H1 (cell line): ENCODE data around the gene MIER2.

Experiments used
- ATF2 ChIP-seq: IDR thresholded peaks from 2 replicates; pipeline ENCODE4 v1.6.1; 2012; ENCODE audit warnings: low read length, inconsistent platforms
- CBX5 ChIP-seq: fragments of 300-800, 300-1000 bp; sonication (generic); IDR thresholded peaks from 2 replicates; pipeline ENCODE4 v1.7.1; 2016; ENCODE audit warnings: antibody characterized with exemption, low read length, low read depth
- CBX8 ChIP-seq: fragments of 300-800, 300-1000 bp; sonication (generic); IDR thresholded peaks from 2 replicates; pipeline ENCODE4 v1.7.1; 2016; ENCODE audit warnings: low read depth, low read length, borderline replicate concordance
- CREB1 ChIP-seq: IDR thresholded peaks from 2 replicates; pipeline ENCODE4 v1.6.1; 2012; ENCODE audit warnings: inconsistent platforms
- CTCF ChIP-seq, 3 experiments: IDR thresholded peaks; 1 replicate in 2 of 3; 2 replicates in 1 of 3; pipeline versions ENCODE4 v1.5.1 to v1.6.1; 2011; ENCODE audit warnings: low read length in 3 of 3, mild to moderate bottlenecking in 3 of 3, inconsistent platforms in 2 of 3, low read depth in 1 of 3, moderate library complexity in 1 of 3; ENCODE audit not compliant: insufficient read depth in 1 of 3; ENCODE audit errors: control extremely low read depth in 1 of 3
- EP300 ChIP-seq, 2 experiments: IDR thresholded peaks; 1 replicate in 1 of 2; 2 replicates in 1 of 2; pipeline ENCODE4 v1.6.1; 2011 to 2012; ENCODE audit warnings: low read depth in 2 of 2, low read length in 2 of 2, mild to moderate bottlenecking in 2 of 2, borderline replicate concordance in 1 of 2, inconsistent platforms in 1 of 2, moderate library complexity in 1 of 2
- EZH2 ChIP-seq: fragments of 200-600 bp; sonication (generic); IDR thresholded peaks from 2 replicates; pipeline ENCODE4 v1.7.1; 2012; ENCODE audit warnings: low read depth, mild to moderate bottlenecking, moderate library complexity, low read length, inconsistent platforms; ENCODE audit not compliant: severe bottlenecking
- HDAC6 ChIP-seq: IDR thresholded peaks from one replicate; pipeline ENCODE4 v1.7.1; 2012; ENCODE audit warnings: low read depth, mild to moderate bottlenecking, inconsistent platforms, low read length, moderate library complexity
- JUND ChIP-seq: IDR thresholded peaks from 2 replicates; pipeline ENCODE4 v1.6.1; 2011; ENCODE audit warnings: mild to moderate bottlenecking, improper control_type of control experiment, low read length
- POLR2A ChIP-seq, 2 experiments: IDR thresholded peaks; 1 replicate in 1 of 2; 2 replicates in 1 of 2; pipeline ENCODE4 v1.6.1; 2011; ENCODE audit warnings: low read depth in 2 of 2, low read length in 2 of 2, mild to moderate bottlenecking in 2 of 2; ENCODE audit errors: control extremely low read depth in 1 of 2
- POLR2AphosphoS5 ChIP-seq: IDR thresholded peaks from 2 replicates; pipeline ENCODE4 v1.6.1; 2011; ENCODE audit warnings: low read depth, low read length
- RFX5 ChIP-seq: IDR thresholded peaks from 2 replicates; pipeline ENCODE4 v1.6.1; 2011; ENCODE audit warnings: low read depth, low read length, improper control_type of control experiment, borderline replicate concordance
- SIRT6 ChIP-seq: IDR thresholded peaks from one replicate; pipeline ENCODE4 v1.7.1; 2012; ENCODE audit warnings: low read length, inconsistent platforms

- TF ChIP-seq CTCF (IDR thresholded peaks at IDR 0.05; ENCODE audit: control extremely low read depth in 1 of 3, insufficient read depth in 1 of 3, low read depth in 1 of 3, low read length in 3 of 3) (no peak), CBX5 (no peak), RFX5 (no peak), CBX8 (no peak), HDAC6 (no peak), EP300 (IDR thresholded peaks at IDR 0.05; ENCODE audit: borderline replicate concordance in 1 of 2, low read depth in 2 of 2, low read length in 2 of 2) (no peak), ATF2 (no peak), CREB1 (no peak), JUND (no peak), EZH2 (no peak), SIRT6 (no peak), POLR2AphosphoS5 (no peak), POLR2A (IDR thresholded peaks at IDR 0.05; ENCODE audit: control extremely low read depth in 1 of 2, low read depth in 2 of 2, low read length in 2 of 2) (no peak)
Observed at GRCh38 chr19:392375-392970, 47.9 kb upstream of the MIER2 start.
